GM12878 (cell line): ENCODE results near the gene SYNJ2. TPM values are rescaled to one million over a fixed set of nuclear protein-coding genes. Genes with fewer than 3 reads are reported as not detected.

Source experiments
- ATAC-seq: fragments of 200-7000 bp; cut with Tn5 transposase; 3 replicates; pipeline ENCODE4 v1.9.1; 2020; ENCODE audit warnings: mild to moderate bottlenecking, moderate library complexity
- BruUV-seq: library from RNA; stranded (reverse); fragments of 400-500 nt; replicated peaks from 2 replicates; lab custom pipeline; 2021; lab: Mats Ljungman, UMichigan
- CTCF ChIA-PET: fragments of 300-600 bp; sonication (Branson Sonifier 250); formaldehyde crosslinking; extraction: SDS; loops from one replicate; lab custom pipeline; 2021; ENCODE audit warnings: inconsistent platforms; lab: Yijun Ruan, JAX
- POLR2A ChIA-PET: fragments of 350-600 bp; formaldehyde crosslinking; extraction: SDS; loops from one replicate; lab custom pipeline; 2021; ENCODE audit warnings: inconsistent platforms; lab: Charles Lee
- RAD21 ChIA-PET: fragments of 300-600 bp; sonication (Branson Sonifier 250); formaldehyde crosslinking; loops from one replicate; lab custom pipeline; 2023; ENCODE audit warnings: antibody characterized with exemption; ENCODE audit not compliant: unreplicated experiment; lab: Charles Lee
- SMC1A ChIA-PET: fragments of 300-600 bp; sonication (Branson Sonifier 250); formaldehyde crosslinking; loops from one replicate; lab custom pipeline; 2023; ENCODE audit not compliant: unreplicated experiment, uncharacterized antibody; lab: Charles Lee
- DNase-seq: peaks from one replicate; pipeline ENCODE4 v3.0.0-alpha.2; 2011; ENCODE audit warnings: low read depth, low spot score
- FAIRE-seq: peaks from 3 replicates; lab custom pipeline; 2011; peaks lifted over from hg19 to GRCh38; lab: Jason Lieb, UNC
- H2AFZ ChIP-seq: 2 replicates; pipeline ENCODE4 v1.6.0; 2011; ENCODE audit warnings: low read depth, low read length, control low read depth; ENCODE audit not compliant: control insufficient read depth
- H3K27ac ChIP-seq: 2 replicates; pipeline ENCODE4 v1.5.1; 2011; ENCODE audit warnings: control low read depth; ENCODE audit not compliant: control insufficient read depth, insufficient read depth
- H3K27me3 ChIP-seq, 2 experiments: replicated peaks in 1 of 2; 2 replicates each; pipeline versions ENCODE4 v1.6.0 to v1.6.1; 2011; ENCODE audit warnings: low read length in 1 of 2; ENCODE audit not compliant: control insufficient read depth in 2 of 2, insufficient read depth in 2 of 2
- H3K36me3 ChIP-seq, 2 experiments: 2 replicates each; pipeline ENCODE4 v1.5.1; 2011; ENCODE audit warnings: low read length in 1 of 2; ENCODE audit not compliant: control insufficient read depth in 2 of 2, insufficient read depth in 2 of 2
- H3K4me1 ChIP-seq: 2 replicates; pipeline ENCODE4 v1.6.1; 2011; ENCODE audit warnings: mild to moderate bottlenecking, low read length, moderate library complexity, mixed read lengths; ENCODE audit not compliant: control insufficient read depth, insufficient read depth
- H3K4me2 ChIP-seq: 2 replicates; pipeline ENCODE4 v1.6.0; 2011; ENCODE audit warnings: control low read depth; ENCODE audit not compliant: control insufficient read depth, insufficient read depth
- H3K4me3 ChIP-seq: fragments of 200-600 bp; sonication (generic); 2 replicates; pipeline ENCODE4 v1.5.1; 2016
- H3K79me2 ChIP-seq: 2 replicates; pipeline ENCODE4 v1.6.0; 2011; ENCODE audit warnings: low read length; ENCODE audit not compliant: control insufficient read depth, insufficient read depth
- H3K9ac ChIP-seq: 2 replicates; pipeline ENCODE4 v1.8.0; 2011; ENCODE audit warnings: low read length, control low read depth, mixed read lengths; ENCODE audit not compliant: control insufficient read depth, insufficient read depth
- H3K9me3 ChIP-seq: replicated peaks from 3 replicates; pipeline ENCODE4 v1.5.1; 2011; ENCODE audit warnings: mild to moderate bottlenecking, low read length; ENCODE audit not compliant: control insufficient read depth, insufficient read depth
- H4K20me1 ChIP-seq: 2 replicates; pipeline ENCODE4 v1.6.0; 2011; ENCODE audit not compliant: control insufficient read depth, insufficient read depth
- BMI1 ChIP-seq: fragments of 450-650 bp; IDR thresholded peaks from 2 replicates; pipeline ENCODE4 v1.6.1; 2016; ENCODE audit warnings: mild to moderate bottlenecking, moderate library complexity, borderline replicate concordance
- ETV6 ChIP-seq, 2 experiments: fragments of 450-650 bp in 1 of 2; IDR thresholded peaks in 1 of 2; conservative IDR thresholded peaks in 1 of 2; 2 replicates each; pipeline ENCODE4 v1.6.1; 2014; ENCODE audit warnings: antibody characterized with exemption in 1 of 2, borderline replicate concordance in 1 of 2, low read depth in 1 of 2, mild to moderate bottlenecking in 1 of 2, moderate library complexity in 1 of 2
- IKZF1 ChIP-seq: fragments of 450-650 bp; conservative IDR thresholded peaks from 2 replicates; pipeline ENCODE4 v1.6.1; 2017; ENCODE audit warnings: antibody characterized with exemption, mild to moderate bottlenecking
- IKZF2 ChIP-seq, 2 experiments: fragments of 450-650 bp; IDR thresholded peaks; 2 replicates each; pipeline ENCODE4 v1.6.1; 2017; ENCODE audit warnings: mild to moderate bottlenecking in 2 of 2, moderate library complexity in 2 of 2
- KLF5 ChIP-seq: fragments of 450-650 bp; IDR thresholded peaks from 2 replicates; pipeline ENCODE4 v1.6.1; 2014; ENCODE audit warnings: mild to moderate bottlenecking; ENCODE audit not compliant: partially characterized antibody
- NFYA ChIP-seq: IDR thresholded peaks from 2 replicates; pipeline ENCODE4 v1.6.1; 2011; ENCODE audit warnings: low read depth, mild to moderate bottlenecking, low read length, improper control_type of control experiment, borderline replicate concordance
- NFYB ChIP-seq: IDR thresholded peaks from 2 replicates; pipeline ENCODE4 v1.6.1; 2011; ENCODE audit warnings: low read depth, mild to moderate bottlenecking, low read length, improper control_type of control experiment, moderate library complexity; ENCODE audit not compliant: insufficient read depth
- SMARCA5 ChIP-seq: fragments of 450-650 bp; IDR thresholded peaks from 2 replicates; pipeline ENCODE4 v1.6.1; 2017; ENCODE audit warnings: mild to moderate bottlenecking
- ZBTB4 ChIP-seq: fragments of 450-650 bp; formaldehyde crosslinking; IDR thresholded peaks from 2 replicates; pipeline ENCODE4 v1.4.0; 2022; ENCODE audit warnings: mild to moderate bottlenecking, moderate library complexity
- ZBTB40 ChIP-seq: fragments of 450-650 bp; IDR thresholded peaks from 2 replicates; pipeline ENCODE4 v1.6.1; 2016; ENCODE audit warnings: mild to moderate bottlenecking, moderate library complexity, borderline replicate concordance
- ZNF217 ChIP-seq: fragments of 450-650 bp; IDR thresholded peaks from 2 replicates; pipeline ENCODE4 v1.6.1; 2017; ENCODE audit warnings: antibody characterized with exemption, mild to moderate bottlenecking
- ZNF274 ChIP-seq: IDR thresholded peaks from one replicate; pipeline ENCODE4 v1.8.0; 2011; ENCODE audit not compliant: insufficient read length, insufficient read depth
- ZNF592 ChIP-seq: fragments of 450-650 bp; IDR thresholded peaks from 2 replicates; pipeline ENCODE4 v1.6.1; 2017; ENCODE audit warnings: mild to moderate bottlenecking, moderate library complexity
- ZNF622 ChIP-seq: fragments of 450-650 bp; IDR thresholded peaks from 2 replicates; pipeline ENCODE4 v1.6.1; 2017; ENCODE audit warnings: mild to moderate bottlenecking, inconsistent platforms
- WGBS: methylation state at CpG from one replicate; pipeline ENCODE4 v1.1.6; 2016; ENCODE audit warnings: low lambda C conversion rate; ENCODE audit not compliant: insufficient replicate concordance, insufficient coverage; ENCODE audit errors: missing lambda C conversion rate; 5-methylcytosine and 5-hydroxymethylcytosine counted together
- in situ Hi-C: fragments of 300-500 bp; cut with MboI; formaldehyde crosslinking; loops from 9 replicates; pipeline ENCODE4 v1.14.3; 2018; ENCODE audit warnings: mixed read lengths
- intact Hi-C: fragments of 100-400 bp; cut with micrococcal nuclease; formaldehyde crosslinking; loops from one replicate; pipeline ENCODE4 v1.14.2; 2022; ENCODE audit not compliant: unreplicated experiment
- polyA plus RNA-seq, 11 experiments: library from polyadenylated mRNA; depleted of rRNA in 4 of 11; unstranded in 6 of 11; stranded (reverse) in 5 of 11; fragments of >200 nt; fragmentation: Nextera tagmentation in 4 of 11; fragmentation: Illumina TruSeq in 1 of 11; extraction: Ambion mirVana in 4 of 11; extraction: Trizol in 1 of 11; gene quantifications; 1 replicate in 1 of 11; 2 replicates in 10 of 11; pipeline versions ENCODE4 v1.2.1 to v1.2.3, GENCODE V29; 2011 to 2016; ENCODE audit warnings: inconsistent platforms in 2 of 11, missing spikeins in 2 of 11, low read depth in 1 of 11
- total RNA-seq, 4 experiments: library from RNA; depleted of rRNA in 3 of 4; stranded (reverse); fragments of >200 nt in 3 of 4; fragmentation: Illumina TruSeq in 1 of 4; extraction: Trizol in 1 of 4; gene quantifications; 2 replicates each; pipeline versions ENCODE4 v1.2.1 to v1.2.3, GENCODE V29; 2013 to 2021

SYNJ2 gene
- total and polyA plus RNA-seq, 10 of the 15 experiments (the other 5 are each of a cell fraction or from before 2014, with no cell fraction given): 0.11 to 1.8 (median 0.57) TPM

- intact Hi-C loops (no loop called here), in situ Hi-C loops (no loop called here)
- no peaks in the 10 kb centered on the region; a peak in 1 of 4 replicates for H3K36me3 ChIP-seq
- H3K4me1 ChIP-seq: peaks cover 11% of the 10 kb centered on the region
- H2AFZ ChIP-seq: no peak overlapping the region
- 87% methylated on average over 4 of the region's 4 CpGs for WGBS
- no peak overlapping the region for H3K4me3 ChIP-seq
- POLR2A ChIA-PET: no interaction called here
- RAD21 ChIA-PET: no interaction called here
- SMC1A ChIA-PET: no interaction called here
- ATAC-seq (no peak), DNase-seq (no peak), FAIRE-seq (no peak)
- H3K4me2 ChIP-seq: no peak overlapping the region
- H3K27me3 ChIP-seq: no peaks in the 10 kb centered on the region
- no peaks in the 10 kb centered on the region for H4K20me1 ChIP-seq
- no TSS peak for BruUV-seq
- CTCF ChIA-PET: interaction anchor here (1.7 kb wide), 1 partner anchor 14 kb away, joined by 4 read pairs; no protein-coding TSS in a partner anchor
- H3K9me3 ChIP-seq: no peaks in the 10 kb centered on the region
- no peak overlapping the region for H3K27ac ChIP-seq
- H3K79me2 ChIP-seq: no peaks in the 10 kb centered on the region
- H3K9ac ChIP-seq: no peak overlapping the region
- TF ChIP-seq IKZF1 (no peak), ZNF274 (no peak), KLF5 (no peak), ZNF622 (no peak), ZBTB40 (no peak), ETV6 (conservative IDR thresholded peaks at IDR 0.05 in 1 of 2, IDR thresholded peaks at IDR 0.05 in 1 of 2; ENCODE audit: borderline replicate concordance in 1 of 2, low read depth in 1 of 2) (no peak), BMI1 (no peak), ZBTB4 (no peak), NFYA (no peak), ZNF217 (no peak), ZNF592 (no peak), SMARCA5 (no peak), NFYB (no peak), IKZF2 (IDR thresholded peaks at IDR 0.05) (no peak)
Measured at GRCh38 chr6:158041370-158041769, 59.7 kb downstream of the SYNJ2 start.
